ENCODE results near the gene AXDND1.

DNA sequence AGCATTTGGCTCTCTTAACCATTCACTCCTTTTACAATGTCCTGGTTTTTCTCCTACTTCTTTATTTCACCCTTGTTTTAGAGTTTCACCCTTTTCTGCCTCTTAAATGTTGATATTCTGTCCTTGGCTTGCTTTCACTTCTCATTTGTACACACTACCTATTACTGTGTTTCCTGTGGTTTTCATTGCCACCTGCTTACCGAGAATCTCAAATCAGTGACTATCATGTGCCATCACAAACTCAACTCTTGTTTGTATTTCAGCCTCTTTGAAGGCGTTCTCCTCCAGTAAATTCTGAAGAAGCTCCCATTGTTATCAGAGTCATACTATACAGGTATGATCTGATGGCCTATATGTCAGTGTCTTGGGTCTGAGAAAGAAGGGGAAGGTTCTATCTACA is 144.3 kb downstream of the AXDND1 start:
- TF ChIP-seq, protein P1, sequence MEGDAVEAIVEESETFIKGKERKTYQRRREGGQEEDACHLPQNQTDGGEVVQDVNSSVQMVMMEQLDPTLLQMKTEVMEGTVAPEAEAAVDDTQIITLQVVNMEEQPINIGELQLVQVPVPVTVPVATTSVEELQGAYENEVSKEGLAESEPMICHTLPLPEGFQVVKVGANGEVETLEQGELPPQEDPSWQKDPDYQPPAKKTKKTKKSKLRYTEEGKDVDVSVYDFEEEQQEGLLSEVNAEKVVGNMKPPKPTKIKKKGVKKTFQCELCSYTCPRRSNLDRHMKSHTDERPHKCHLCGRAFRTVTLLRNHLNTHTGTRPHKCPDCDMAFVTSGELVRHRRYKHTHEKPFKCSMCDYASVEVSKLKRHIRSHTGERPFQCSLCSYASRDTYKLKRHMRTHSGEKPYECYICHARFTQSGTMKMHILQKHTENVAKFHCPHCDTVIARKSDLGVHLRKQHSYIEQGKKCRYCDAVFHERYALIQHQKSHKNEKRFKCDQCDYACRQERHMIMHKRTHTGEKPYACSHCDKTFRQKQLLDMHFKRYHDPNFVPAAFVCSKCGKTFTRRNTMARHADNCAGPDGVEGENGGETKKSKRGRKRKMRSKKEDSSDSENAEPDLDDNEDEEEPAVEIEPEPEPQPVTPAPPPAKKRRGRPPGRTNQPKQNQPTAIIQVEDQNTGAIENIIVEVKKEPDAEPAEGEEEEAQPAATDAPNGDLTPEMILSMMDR (conservative IDR thresholded peaks at IDR 0.05) = no peak
- TF ChIP-seq ZFX (IDR thresholded peaks at IDR 0.05) = no peak
